SIG-M5 treated with dmso at 0.1 percent for 504 hours (cell line): Measurements from ENCODE around the gene ADCY10.
A peak's percentile ranks its signal among the peaks of the same experiment; 100 is the strongest.
"Not testable (repeated sequence)": the region's sequence is repeated elsewhere in the genome, so short reads cannot be mapped to it uniquely, and the experiment has no call there.

ENCODE experiments used
- DNase-seq: peaks from one replicate; lab custom pipeline; 2025; ENCODE audit not compliant: unreplicated experiment; lab: John Stamatoyannopoulos, UW

The ADCY10 gene

DNA sequence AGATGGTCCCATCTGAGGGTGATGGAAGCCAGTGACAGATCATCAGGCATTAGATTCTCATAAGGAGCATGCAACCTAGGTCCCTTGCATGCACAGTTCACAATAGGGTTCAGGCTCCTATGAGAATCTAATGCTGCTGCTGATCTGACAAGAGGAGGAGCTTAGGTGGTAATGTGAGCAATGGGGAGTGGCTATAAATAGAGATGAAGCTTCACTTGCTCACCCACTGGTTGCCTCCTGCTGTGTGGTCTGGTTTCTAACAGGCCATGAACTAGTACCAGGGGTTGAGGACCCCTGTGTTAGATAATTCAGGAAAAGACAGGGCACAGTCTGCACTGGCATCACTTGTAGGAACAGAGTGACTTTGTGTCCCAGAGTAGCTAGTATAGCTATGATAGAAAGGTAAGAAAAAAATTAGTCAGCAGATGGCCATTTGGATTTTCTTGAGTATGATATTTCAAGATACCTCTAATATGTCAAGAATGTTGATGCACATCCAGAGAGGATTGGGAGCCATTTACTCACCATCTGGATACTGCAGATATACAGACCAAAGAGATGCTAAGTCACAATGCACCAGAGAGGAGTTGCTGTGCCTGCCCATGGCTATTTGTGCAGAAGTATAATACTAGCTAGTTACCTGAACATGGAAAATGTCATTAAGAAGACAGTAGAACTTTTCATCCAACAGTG is 53.6 kb downstream of the ADCY10 start:
- DNase-seq, result no peak

DNA sequence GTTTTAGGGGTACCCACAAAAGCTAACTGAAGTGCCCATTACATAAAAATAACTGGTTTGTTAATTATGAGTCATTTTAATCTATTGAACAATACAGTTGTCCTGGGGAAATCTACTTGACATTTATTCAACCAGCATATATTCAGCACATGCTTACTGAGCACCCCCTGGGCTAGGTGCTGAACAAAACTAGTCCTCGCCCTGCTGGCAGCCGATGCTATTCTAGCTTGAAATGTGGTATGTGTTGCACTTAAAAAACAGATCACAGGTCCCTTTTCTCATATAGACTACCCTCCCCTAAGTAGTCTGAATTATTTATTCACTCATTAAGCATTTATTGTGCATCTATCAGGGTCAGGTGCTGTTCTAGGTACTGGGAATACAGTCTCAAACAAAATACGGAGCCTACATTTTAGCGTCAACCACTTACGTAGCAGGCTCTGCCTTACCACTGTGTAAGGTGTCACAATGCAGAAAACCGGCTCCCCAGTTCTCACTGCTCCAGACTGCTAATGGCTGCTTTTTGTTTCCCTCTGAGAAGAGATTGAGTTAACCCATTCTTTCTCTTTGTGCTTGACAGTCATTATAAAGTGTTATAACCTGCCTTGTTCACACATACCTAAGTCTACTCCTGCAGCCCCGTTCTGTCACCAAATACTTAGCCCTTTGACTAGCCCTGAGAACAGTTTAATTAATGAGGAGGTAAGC is 57.1 kb downstream of the ADCY10 start:
- DNase-seq, result no peak

GRCh38 chr1:167854184-167854583 is 59.8 kb downstream of the ADCY10 start:
- no peak for DNase-seq

DNA sequence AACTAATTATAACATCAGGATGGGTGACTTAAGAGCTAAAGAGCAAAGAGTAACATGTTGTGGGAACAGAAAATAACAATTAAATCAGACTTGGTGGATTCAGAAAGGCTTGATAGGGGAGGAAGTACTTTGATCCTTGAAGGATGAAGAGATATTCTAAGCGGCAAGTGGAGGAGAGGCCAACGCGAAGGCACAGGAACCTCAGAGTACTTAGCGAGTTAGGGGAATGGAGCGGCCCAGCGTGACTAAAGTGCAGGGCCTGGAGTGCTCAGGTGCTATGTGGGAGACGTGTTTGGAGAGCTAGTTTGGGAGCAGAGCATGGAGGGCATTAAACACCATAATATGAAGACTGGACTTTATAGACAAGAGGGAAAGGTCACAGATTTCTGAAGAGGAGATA is 64.3 kb downstream of the ADCY10 start:
- DNase-seq, result no peak

GRCh38 chr1:167842872-167843271 is 71.1 kb downstream of the ADCY10 start:
- no peak for DNase-seq

GRCh38 chr1:167841530-167841929 is 72.4 kb downstream of the ADCY10 start:
- no peak for DNase-seq

- DNase-seq, result no peak
Observed at GRCh38 chr1:167839009-167839408, 74.9 kb downstream of the ADCY10 start.

GRCh38 chr1:167837326-167837725 is 76.6 kb downstream of the ADCY10 start:
- peak; percentile 32 for DNase-seq

DNA sequence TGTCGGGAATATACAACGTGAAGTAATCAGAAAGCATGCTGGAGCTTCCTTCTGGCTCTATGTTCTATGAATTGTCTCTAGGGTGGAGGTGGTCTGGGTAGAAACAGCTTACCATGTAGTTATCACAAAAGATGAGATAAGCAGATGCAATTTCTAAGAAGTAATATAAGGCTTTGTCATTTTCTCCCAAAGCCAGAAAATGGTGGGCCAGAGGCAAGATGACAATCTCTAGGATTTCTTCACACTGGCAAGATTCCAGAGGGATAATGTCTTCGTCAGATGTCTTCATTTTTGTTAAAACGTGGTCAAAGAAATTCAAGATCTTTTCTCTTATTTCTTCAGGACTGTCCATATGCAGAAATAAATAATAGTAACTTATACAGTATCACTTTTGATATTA is 77.7 kb downstream of the ADCY10 start:
- no peak for DNase-seq

DNA sequence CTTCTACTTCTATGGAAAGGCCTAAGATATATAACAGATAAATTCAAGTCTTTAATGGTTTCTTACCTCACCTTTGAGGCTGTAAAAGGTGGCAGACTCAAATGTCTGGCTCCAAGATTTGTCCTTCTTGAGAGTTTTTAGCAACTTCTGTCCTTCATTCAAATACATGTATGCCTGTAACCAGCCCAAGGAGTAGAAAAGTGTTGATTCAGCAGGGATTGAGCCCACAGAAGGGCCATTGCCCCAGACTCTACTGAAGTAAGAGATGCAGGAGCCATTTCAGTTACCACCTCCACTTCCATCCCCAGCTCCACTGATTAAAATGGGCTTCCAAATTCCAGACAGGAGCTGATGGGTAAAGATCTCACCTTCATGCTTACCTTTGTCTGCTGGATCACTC is 80.0 kb downstream of the ADCY10 start:
- no peak for DNase-seq

GRCh38 chr1:167832693-167833092 is 81.2 kb downstream of the ADCY10 start:
- no peak for DNase-seq

DNA sequence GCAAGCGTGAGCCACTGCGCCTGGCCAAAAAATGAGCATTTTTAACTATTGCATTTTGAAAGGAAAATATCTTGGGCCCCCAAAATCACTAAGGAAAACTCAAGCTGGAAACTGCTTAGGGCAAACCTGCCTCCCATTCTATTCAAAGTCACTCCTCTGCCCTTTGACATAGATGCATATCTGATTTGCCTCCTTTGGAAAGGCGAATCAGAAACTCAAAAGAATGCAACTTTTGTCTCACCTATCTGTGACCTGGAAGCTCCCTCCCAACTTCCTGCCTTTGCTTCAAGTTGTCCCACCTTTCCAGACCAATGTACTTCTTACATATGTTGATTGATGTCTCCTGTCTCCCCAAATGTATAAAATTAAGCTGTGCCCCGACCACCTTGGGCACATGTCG is 83.3 kb downstream of the ADCY10 start:
- DNase-seq, result not testable (repeated sequence)

DNA sequence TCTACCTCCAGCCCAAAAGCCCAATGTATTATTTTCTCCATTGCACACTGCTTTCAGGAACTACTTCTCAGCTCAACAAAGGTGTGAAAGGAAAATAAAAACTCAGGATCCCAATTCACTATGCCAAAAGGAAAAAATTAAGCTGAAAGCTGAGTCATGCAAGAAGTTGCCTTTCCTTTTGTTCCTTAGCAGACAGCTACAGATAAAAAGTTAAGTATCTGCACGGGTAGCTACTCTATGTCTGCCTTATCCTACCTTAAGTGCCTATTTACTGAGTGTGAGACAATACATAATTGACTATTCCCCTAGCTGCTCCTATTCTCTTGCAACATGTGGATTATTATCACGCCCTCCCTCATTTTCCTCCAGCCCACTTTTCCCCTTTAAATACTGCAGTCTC is 84.1 kb downstream of the ADCY10 start:
- DNase-seq, result no peak

DNA sequence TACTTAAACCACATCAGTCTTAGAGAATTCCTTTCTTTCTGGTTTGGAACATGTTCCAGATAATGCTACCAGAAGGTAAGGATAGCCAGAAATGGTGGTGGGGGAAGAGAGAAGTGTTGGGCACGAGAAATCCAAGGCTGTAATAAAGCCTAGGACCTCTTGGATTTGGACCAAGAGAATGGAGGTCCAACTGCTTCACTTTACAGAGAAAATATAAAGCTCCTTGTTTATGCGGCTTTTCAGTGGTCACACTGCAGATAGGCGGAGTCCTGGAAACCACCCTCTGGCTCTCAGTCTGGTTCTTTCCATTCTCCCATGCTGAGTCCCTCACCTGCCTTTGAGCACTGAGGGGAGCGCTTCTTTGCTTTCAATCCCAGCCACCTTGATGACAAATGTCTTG is 87.8 kb downstream of the ADCY10 start:
- DNase-seq, result no peak

- no peak for DNase-seq
Observed at GRCh38 chr1:167825419-167826079, 88.4 kb downstream of the ADCY10 start.

GRCh38 chr1:167824163-167824794 is 89.7 kb downstream of the ADCY10 start:
- DNase-seq, result no peak

- no peak for DNase-seq
Observed at GRCh38 chr1:167821969-167822685, 91.8 kb downstream of the ADCY10 start.

DNA sequence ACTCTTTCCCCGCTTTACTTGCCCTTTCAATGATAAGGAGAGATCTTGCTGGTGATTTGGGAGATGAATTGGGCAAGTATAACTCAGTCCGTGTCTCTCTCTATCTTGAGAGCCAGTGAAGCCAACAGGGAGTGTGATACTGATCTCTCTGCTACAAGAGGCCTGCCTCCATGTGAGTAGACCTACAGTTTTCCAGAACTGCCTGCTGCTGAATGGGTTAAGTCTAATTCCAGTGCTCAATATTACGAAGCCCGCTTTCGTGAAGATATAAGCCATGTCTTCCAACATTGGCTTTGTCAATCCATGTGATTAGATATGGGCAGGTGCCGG is 92.6 kb downstream of the ADCY10 start:
- no peak for DNase-seq

DNA sequence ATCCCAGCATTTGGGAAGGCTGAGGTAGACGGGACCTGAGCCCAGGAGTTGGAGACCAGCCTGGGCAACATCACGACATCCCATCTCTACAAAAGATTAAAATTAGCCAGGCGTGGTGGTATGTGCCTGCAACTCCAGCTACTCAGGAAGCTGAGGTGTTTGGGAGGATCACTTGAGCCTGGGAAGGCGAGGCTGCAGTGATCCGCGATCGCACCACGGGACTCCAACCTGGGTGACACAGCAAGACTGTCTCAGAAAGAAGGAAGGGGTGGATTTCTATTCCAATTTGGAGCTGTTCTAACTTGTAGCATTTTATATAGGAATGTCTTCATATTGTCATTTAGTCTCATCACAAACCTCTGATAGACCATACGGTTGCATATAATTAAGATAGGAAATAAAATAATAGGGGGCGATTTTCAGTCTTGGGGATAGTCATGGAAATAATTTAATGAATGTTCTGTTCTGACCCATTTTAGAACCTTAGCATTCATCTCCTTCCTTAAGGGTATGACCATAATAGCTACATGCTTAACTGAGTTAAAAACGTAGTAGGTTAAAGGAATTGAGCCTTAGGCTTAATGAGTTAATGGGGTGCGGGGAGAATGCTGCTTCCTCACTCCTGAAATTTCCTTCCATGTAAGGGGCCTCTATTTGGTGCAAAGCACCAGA is 93.1 kb downstream of the ADCY10 start:
- no peak for DNase-seq

DNA sequence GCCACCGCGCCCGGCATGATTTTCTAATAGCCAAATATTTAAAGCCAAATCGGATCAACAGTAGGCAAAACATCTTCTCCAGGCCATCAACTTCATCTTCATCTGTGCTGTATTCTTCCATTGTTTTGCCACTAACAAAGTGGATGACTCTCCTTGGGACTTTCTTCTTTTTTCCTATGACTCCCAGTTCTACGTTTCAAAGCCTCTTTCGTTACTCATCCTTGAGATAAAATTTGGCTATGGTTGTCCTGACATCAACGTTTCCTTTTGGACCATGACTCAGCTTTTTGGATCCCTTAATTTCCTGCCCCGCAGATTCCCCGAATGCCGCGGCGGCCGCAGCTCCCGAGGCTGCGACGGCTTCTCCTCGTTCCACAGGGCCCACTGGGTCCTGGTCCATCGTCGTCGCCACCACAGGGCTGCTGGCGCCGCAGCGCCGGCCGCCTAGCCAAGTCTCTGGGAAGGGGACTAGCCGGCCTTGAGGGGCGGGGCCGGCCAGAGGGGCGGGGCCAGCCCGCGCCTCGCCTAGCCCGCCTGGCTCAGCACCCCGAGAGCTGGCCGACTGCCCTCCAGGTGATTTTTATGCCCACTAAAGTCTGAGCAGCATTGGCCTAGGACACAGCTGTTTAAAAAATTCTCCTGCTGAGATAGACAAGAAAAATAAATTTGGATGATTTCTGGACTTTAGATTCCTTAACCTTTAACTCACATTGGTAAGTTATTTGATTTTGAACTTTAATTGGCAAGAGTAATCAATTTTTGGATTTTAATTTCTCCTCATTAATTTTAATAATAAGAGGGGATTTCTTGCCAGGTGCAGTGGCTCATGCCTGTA is 93.9 kb downstream of the ADCY10 start:
- DNase-seq, result peak; percentile 33
